Cardiac muscle cell (in vitro differentiated cells and primary cell): ENCODE results near the gene TMEM98. TPM values are rescaled to one million over a fixed set of nuclear protein-coding genes. Genes with fewer than 3 reads are reported as not detected.
"Not testable (repeated sequence)": the region's sequence is repeated elsewhere in the genome, so short reads cannot be mapped to it uniquely, and the experiment has no call there.

ENCODE experiments used
- DNase-seq, 2 donors: peaks; one replicate each; pipeline versions ENCODE4 v3.0.0 to v3.0.0-alpha.2; 2010 to 2017; ENCODE audit warnings: low read depth in 1 of 2, low spot score in 1 of 2
- H3K27ac ChIP-seq: fragments of 200-600 bp; sonication (generic); 2 replicates; pipeline ENCODE4 v1.5.1; 2016
- H3K27me3 ChIP-seq: fragments of 200-600 bp; sonication (generic); 2 replicates; pipeline ENCODE4 v1.6.0; 2016; ENCODE audit warnings: control low read depth
- H3K36me3 ChIP-seq: fragments of 200-600 bp; sonication (generic); 2 replicates; pipeline ENCODE4 v1.5.1; 2016; ENCODE audit warnings: control low read depth
- H3K4me1 ChIP-seq: fragments of 200-600 bp; sonication (generic); 2 replicates; pipeline ENCODE4 v1.8.1; 2017; ENCODE audit warnings: low read depth, mild to moderate bottlenecking, mixed run types
- H3K4me3 ChIP-seq: fragments of 200-600 bp; sonication (generic); 2 replicates; pipeline ENCODE4 v1.5.1; 2016; ENCODE audit warnings: mild to moderate bottlenecking
- H3K9me3 ChIP-seq: fragments of 200-600 bp; sonication (generic); 2 replicates; pipeline ENCODE4 v1.5.1; 2017; ENCODE audit warnings: low read depth, mild to moderate bottlenecking, control low read depth
- CTCF ChIP-seq: IDR thresholded peaks from 2 replicates; pipeline ENCODE4 v1.5.1; 2012; ENCODE audit warnings: low read depth, mild to moderate bottlenecking, low read length
- polyA plus RNA-seq: library from polyadenylated mRNA; unstranded; fragments of >200 nt; fragmentation: Nextera tagmentation; extraction: Ambion mirVana; gene quantifications from 2 replicates; pipeline ENCODE4 v1.2.1, GENCODE V29; 2016
- total RNA-seq: library from RNA; depleted of rRNA; stranded (reverse); fragments of >200 nt; gene quantifications from 2 replicates; pipeline ENCODE4 v1.2.3, GENCODE V29; 2016

The TMEM98 gene
- total and polyA plus RNA-seq, 2 experiments from 2014 or later, result 166 to 217 TPM

- TF ChIP-seq CTCF, result no peak
- no peaks in the 10 kb centered on the region for H3K4me1 ChIP-seq
- no peak overlapping the region for H3K27ac ChIP-seq
- no peaks in the 10 kb centered on the region for H3K27me3 ChIP-seq
- H3K4me3 ChIP-seq, result no peak overlapping the region
- no peaks in the 10 kb centered on the region for H3K9me3 ChIP-seq
- DNase-seq, result no peak
- H3K36me3 ChIP-seq, result no peaks in the 10 kb centered on the region
Observed at GRCh38 chr17:32980230-32980629, 52.3 kb downstream of the TMEM98 start.

- DNase-seq, H3K36me3 ChIP-seq, H3K27ac ChIP-seq, H3K9me3 ChIP-seq, H3K4me1 ChIP-seq, H3K4me3 ChIP-seq, H3K27me3 ChIP-seq: not testable (repeated sequence)
Observed at GRCh38 chr17:32981611-32982010, 53.7 kb downstream of the TMEM98 start.

- H3K27ac ChIP-seq, result no peak overlapping the region
Observed at GRCh38 chr17:32985050-32985756, 57.2 kb downstream of the TMEM98 start.

GRCh38 chr17:32987453-32987805 lies 59.5 kb downstream of the TMEM98 start:
- H3K9me3 ChIP-seq, H3K27me3 ChIP-seq, H3K4me3 ChIP-seq, H3K27ac ChIP-seq, DNase-seq, H3K36me3 ChIP-seq, H3K4me1 ChIP-seq: not testable (repeated sequence)

More at GRCh38 chr17:32985050-32985756, 57.2 kb downstream of the TMEM98 start:
- Histone ChIP-seq H3K36me3 (no peaks in the 10 kb centered on the region), H3K27me3 (no peaks in the 10 kb centered on the region), H3K4me1 (no peaks in the 10 kb centered on the region), H3K9me3 (no peaks in the 10 kb centered on the region), H3K4me3 (no peak overlapping the region)
- no peak for DNase-seq
- no peak for TF ChIP-seq CTCF

- not testable (repeated sequence) for H3K27me3 ChIP-seq
Observed at GRCh38 chr17:32987868-32988267, 59.9 kb downstream of the TMEM98 start.

GRCh38 chr17:32988481-32989101 lies 60.6 kb downstream of the TMEM98 start:
- no peak for DNase-seq
- Histone ChIP-seq H3K4me3 (no peak overlapping the region), H3K4me1 (no peaks in the 10 kb centered on the region), H3K27me3 (no peaks in the 10 kb centered on the region), H3K9me3 (no peaks in the 10 kb centered on the region), H3K36me3 (no peaks in the 10 kb centered on the region), H3K27ac (no peak overlapping the region)
- TF ChIP-seq CTCF, result no peak

More at GRCh38 chr17:32987868-32988267, 59.9 kb downstream of the TMEM98 start:
- not testable (repeated sequence) for H3K36me3 ChIP-seq, DNase-seq, H3K4me1 ChIP-seq, H3K9me3 ChIP-seq, H3K4me3 ChIP-seq, H3K27ac ChIP-seq

- H3K36me3 ChIP-seq, result no peaks in the 10 kb centered on the region
- H3K9me3 ChIP-seq, result no peaks in the 10 kb centered on the region
- no peak overlapping the region for H3K27ac ChIP-seq
- no peaks in the 10 kb centered on the region for H3K27me3 ChIP-seq
- H3K4me3 ChIP-seq, result no peak overlapping the region
- no peaks in the 10 kb centered on the region for H3K4me1 ChIP-seq
- TF ChIP-seq CTCF, result no peak
- DNase-seq, result no peak
Observed at GRCh38 chr17:32992321-32993033, 64.5 kb downstream of the TMEM98 start.
